Measurements from ENCODE around the gene POU2AF2.
"Not testable (repeated sequence)": the region's sequence is repeated elsewhere in the genome, so short reads cannot be mapped to it uniquely, and the experiment has no call there.

POU2AF2 gene

GRCh38 chr11:111258046-111258445, 12.5 kb downstream of the POU2AF2 start:
- DNase-seq (ENCODE audit: low spot score), result no peak

GRCh38 chr11:111259896-111260295, 14.4 kb downstream of the POU2AF2 start:
- no peak for DNase-seq (ENCODE audit: low spot score)

- no peak for DNase-seq (ENCODE audit: low spot score)
Measured at GRCh38 chr11:111260811-111261210, 15.3 kb downstream of the POU2AF2 start.

- DNase-seq (ENCODE audit: low spot score), result no peak
Measured at GRCh38 chr11:111264646-111265045, 19.1 kb downstream of the POU2AF2 start.

- no peak for DNase-seq (ENCODE audit: low spot score)
Measured at GRCh38 chr11:111265421-111265820, 19.9 kb downstream of the POU2AF2 start.

- not testable (repeated sequence) for DNase-seq (ENCODE audit: low spot score)
Measured at GRCh38 chr11:111268303-111268702, 22.8 kb downstream of the POU2AF2 start.

- no peak for DNase-seq (ENCODE audit: low spot score)
Measured at GRCh38 chr11:111269146-111269868, 23.8 kb downstream of the POU2AF2 start.

- DNase-seq (ENCODE audit: low spot score), result no peak
Measured at GRCh38 chr11:111272420-111272819, 26.9 kb downstream of the POU2AF2 start.

- no peak for DNase-seq (ENCODE audit: low spot score)
Measured at GRCh38 chr11:111282562-111283075, 37.1 kb downstream of the POU2AF2 start.

GRCh38 chr11:111283945-111284481, 38.5 kb downstream of the POU2AF2 start:
- DNase-seq (ENCODE audit: low spot score), result no peak

GRCh38 chr11:111285189-111286091, 39.9 kb downstream of the POU2AF2 start:
- no peak for DNase-seq (ENCODE audit: low spot score)

GRCh38 chr11:111291764-111292163, 46.2 kb downstream of the POU2AF2 start:
- no peak for DNase-seq (ENCODE audit: low spot score)

GRCh38 chr11:111292408-111292807, 46.9 kb downstream of the POU2AF2 start:
- not testable (repeated sequence) for DNase-seq (ENCODE audit: low spot score)

GRCh38 chr11:111296196-111296595, 50.7 kb downstream of the POU2AF2 start:
- no peak for DNase-seq (ENCODE audit: low spot score)

- no peak for DNase-seq (ENCODE audit: low spot score)
Measured at GRCh38 chr11:111297696-111298095, 52.2 kb downstream of the POU2AF2 start.

- no peak for DNase-seq (ENCODE audit: low spot score)
Measured at GRCh38 chr11:111298413-111299100, 53.0 kb downstream of the POU2AF2 start, which contains the start of gene POU2AF3. POU2AF3 (plus strand) TSS chr11:111298546; CDS start chr11:111298582, 36 bp downstream.

- DNase-seq (ENCODE audit: low spot score), result no peak
Measured at GRCh38 chr11:111299101-111300026, 53.8 kb downstream of the POU2AF2 start.

- DNase-seq (ENCODE audit: low spot score), result no peak
Measured at GRCh38 chr11:111300569-111300968, 55.0 kb downstream of the POU2AF2 start.

- no peak for DNase-seq (ENCODE audit: low spot score)
Measured at GRCh38 chr11:111301004-111301841, 55.7 kb downstream of the POU2AF2 start.

GRCh38 chr11:111301842-111302118, 56.3 kb downstream of the POU2AF2 start:
- no peak for DNase-seq (ENCODE audit: low spot score)

All from hematopoietic multipotent progenitor cell treated with erythropoietin and hydrocortisone succinate and interleukin-3 and kit ligand, for 17 days (in vitro differentiated cells).